ENCODE data around the gene TMEM100. TPM values are rescaled to one million over a fixed set of nuclear protein-coding genes. Genes with fewer than 3 reads are reported as not detected.
"Not testable (repeated sequence)": the region's sequence is repeated elsewhere in the genome, so short reads cannot be mapped to it uniquely, and the experiment has no call there.

TMEM100 gene
- total RNA-seq, 1 experiment from 2014 or later: not detected

DNA sequence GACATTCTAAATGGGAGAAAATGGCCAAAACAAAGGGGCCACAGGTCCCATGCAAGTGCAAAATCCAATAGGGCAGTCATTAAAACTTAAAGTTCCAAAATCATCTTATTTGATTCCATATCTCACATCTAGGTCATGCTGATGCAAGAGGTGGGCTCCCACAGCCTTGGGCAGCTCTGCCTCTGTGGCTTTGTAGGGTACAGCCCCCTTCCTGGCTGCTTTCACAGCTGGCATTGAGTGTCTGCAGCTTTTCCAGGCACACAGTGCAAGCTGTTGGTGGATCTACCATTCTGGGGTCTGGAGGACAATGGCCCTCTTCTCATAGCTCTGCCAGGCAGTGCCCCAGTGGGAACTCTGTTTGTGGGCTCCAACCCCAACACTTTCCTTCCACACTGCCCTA, 50.7 kb downstream of the TMEM100 start:
- DNase-seq (ENCODE audit: low read depth); in situ Hi-C loops (cut with HindIII; ENCODE audit: low pct_unique_long_range_greater_than_20kb, low sequenced_read_pairs): not testable (repeated sequence)

Other genes with a start within 250 kb of the TMEM100 start
- gene SMIM36, start 211.4 kb downstream of the TMEM100 start, total RNA-seq (2014; rRNA removed; shearing (Covaris generic); ENCODE audit: low replicate concordance): not detected in 2 replicates
- gene PCTP, start 28.2 kb upstream of the TMEM100 start, total RNA-seq (2014; rRNA removed; shearing (Covaris generic); ENCODE audit: low replicate concordance): 27.9 and 39.6 TPM in 2 replicates